ENCODE measurements around the gene TOMM20. TPM values are rescaled to one million over a fixed set of nuclear protein-coding genes. Genes with fewer than 3 reads are reported as not detected.

Gene TOMM20
- total RNA-seq, 2 experiments from 2014 or later, result 155 to 159 TPM

GRCh38 chr1:235151033-235151432, 22.4 kb upstream of the TOMM20 start:
- POLR2A ChIA-PET, result interaction anchor here (1.9 kb wide), 1 partner anchor 10 kb away, joined by 7 read pairs; the partner anchor contains the start of gene RBM34
- intact Hi-C loops (cut with micrococcal nuclease), result no loop called here

GRCh38 chr1:235149824-235150223, 21.2 kb upstream of the TOMM20 start:
- H3K36me3 Mint-ChIP-seq (ENCODE audit: low read depth), result peaks cover 57% of the 10 kb centered on the region

More at GRCh38 chr1:235151033-235151432, 22.4 kb upstream of the TOMM20 start:
- DNase-seq, result no peak
- Mint-ChIP-seq H3K27ac (peak overlapping the region; percentile 49), H3K9me3 (no peaks in the 10 kb centered on the region), H3K4me3 (no peak overlapping the region), H3K27me3 (no peaks in the 10 kb centered on the region), H3K4me1 (ENCODE audit: low read depth) (peaks cover 32% of the 10 kb centered on the region), H3K36me3 (ENCODE audit: low read depth) (peaks cover 54% of the 10 kb centered on the region)
- no peak for ATAC-seq
- no peak for TF ChIP-seq CTCF (IDR thresholded peaks at IDR 0.05)
- CTCF ChIA-PET, result interaction anchor here (0.7 kb wide), 1 partner anchor 22 kb away, joined by 3 read pairs; no protein-coding TSS in a partner anchor

GRCh38 chr1:235147269-235147668, 18.6 kb upstream of the TOMM20 start:
- ATAC-seq (no peak), DNase-seq (no peak)
- Mint-ChIP-seq H3K36me3 (ENCODE audit: low read depth) (peaks cover 54% of the 10 kb centered on the region), H3K9me3 (no peaks in the 10 kb centered on the region), H3K4me1 (ENCODE audit: low read depth) (peaks cover 33% of the 10 kb centered on the region), H3K27ac (peak overlapping the region; percentile 34), H3K4me3 (no peak overlapping the region), H3K27me3 (no peaks in the 10 kb centered on the region)
- ChIA-PET CTCF (interaction anchor here (0.7 kb wide), 1 partner anchor 9 kb away, joined by 3 read pairs; no protein-coding TSS in a partner anchor), POLR2A (interaction anchor here (1.4 kb wide), 1 partner anchor 49 kb away, joined by 3 read pairs; no protein-coding TSS in a partner anchor)
- no peak for TF ChIP-seq CTCF (IDR thresholded peaks at IDR 0.05)
- intact Hi-C loops (cut with micrococcal nuclease), result no loop called here

More at GRCh38 chr1:235149824-235150223, 21.2 kb upstream of the TOMM20 start:
- Mint-ChIP-seq H3K9me3 (no peaks in the 10 kb centered on the region), H3K27me3 (no peaks in the 10 kb centered on the region), H3K4me3 (no peak overlapping the region), H3K4me1 (ENCODE audit: low read depth) (peaks cover 37% of the 10 kb centered on the region), H3K27ac (no peak overlapping the region)
- ATAC-seq (no peak), DNase-seq (no peak)
- CTCF ChIA-PET, result no interaction called here
- no peak for TF ChIP-seq CTCF (IDR thresholded peaks at IDR 0.05)
- POLR2A ChIA-PET, result interaction anchor here (1.3 kb wide), 1 partner anchor 8 kb away, joined by 3 read pairs; no protein-coding TSS in a partner anchor
- intact Hi-C loops (cut with micrococcal nuclease), result no loop called here

DNA sequence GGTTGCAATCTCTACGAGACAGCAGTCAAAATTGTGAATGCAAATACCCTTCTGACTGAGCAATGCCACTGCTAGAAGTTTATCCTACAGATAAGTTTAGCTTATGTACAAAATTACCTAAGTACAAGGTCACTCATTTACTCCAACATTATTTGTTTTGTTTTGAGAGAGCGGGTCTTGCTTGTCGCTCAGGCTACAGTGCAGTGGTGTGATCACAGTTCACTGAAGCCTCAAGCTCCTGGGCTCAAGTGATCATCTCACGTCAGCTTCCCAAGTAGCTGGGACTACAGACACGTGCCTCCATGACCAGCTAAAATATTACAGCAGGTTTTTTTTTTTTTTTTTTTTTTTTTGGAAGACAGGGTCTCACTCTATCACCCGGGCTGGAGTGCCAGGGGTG, 17.0 kb upstream of the TOMM20 start:
- ATAC-seq (no peak), DNase-seq (no peak)
- no peak overlapping the region for H3K27ac Mint-ChIP-seq
- peaks cover 22% of the 10 kb centered on the region for H3K4me1 Mint-ChIP-seq (ENCODE audit: low read depth)
- CTCF ChIA-PET, result interaction anchor here (0.6 kb wide), 1 partner anchor 40 kb away, joined by 3 read pairs; no protein-coding TSS in a partner anchor
- POLR2A ChIA-PET, result interaction anchor here (0.7 to 1.6 kb wide), 3 partner anchors 13 to 15 kb away, joined by 3 to 4 read pairs (median 4); partner anchors contain the start of gene RBM34
- intact Hi-C loops (cut with micrococcal nuclease), result no loop called here
- no peaks in the 10 kb centered on the region for H3K27me3 Mint-ChIP-seq
- H3K36me3 Mint-ChIP-seq (ENCODE audit: low read depth), result peaks cover 60% of the 10 kb centered on the region
- H3K9me3 Mint-ChIP-seq, result no peaks in the 10 kb centered on the region
- no peak for TF ChIP-seq CTCF (IDR thresholded peaks at IDR 0.05)
- no peak overlapping the region for H3K4me3 Mint-ChIP-seq

DNA sequence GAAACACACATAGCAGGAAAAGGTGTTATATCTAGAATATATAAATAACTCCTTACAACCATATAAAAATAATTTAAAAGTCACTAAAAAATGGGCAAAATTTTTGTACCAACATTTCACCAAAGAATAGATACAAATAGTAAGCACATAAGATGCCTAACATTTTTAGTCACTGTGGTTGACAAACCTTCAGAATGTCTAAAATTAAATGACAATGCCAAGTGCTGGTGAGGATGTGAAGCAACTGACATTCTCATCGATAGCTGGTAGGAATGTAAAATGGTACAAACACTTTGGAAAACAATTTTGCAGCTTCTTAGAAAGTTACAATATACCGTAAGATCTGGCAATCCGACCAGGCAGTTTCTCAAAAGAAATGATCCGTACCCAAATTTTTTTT, 14.4 kb upstream of the TOMM20 start:
- POLR2A ChIA-PET, result interaction anchor here (0.6 kb wide), 1 partner anchor 214 kb away, joined by 3 read pairs; no protein-coding TSS in a partner anchor
- CTCF ChIA-PET, result interaction anchor here (0.6 to 1.6 kb wide), 3 partner anchors 9 to 273 kb away, joined by 3 to 6 read pairs (median 4); no protein-coding TSS in a partner anchor

More for the DNA sequence above, 14.4 kb upstream of the TOMM20 start:
- no peak for ATAC-seq
- Mint-ChIP-seq H3K9me3 (no peaks in the 10 kb centered on the region), H3K27ac (no peak overlapping the region), H3K36me3 (ENCODE audit: low read depth) (peaks cover 64% of the 10 kb centered on the region), H3K4me1 (ENCODE audit: low read depth) (peaks cover 36% of the 10 kb centered on the region), H3K4me3 (no peak overlapping the region), H3K27me3 (no peaks in the 10 kb centered on the region)
- no peak for DNase-seq
- intact Hi-C loops (cut with micrococcal nuclease), result no loop called here
- no peak for TF ChIP-seq CTCF (IDR thresholded peaks at IDR 0.05)

Data from activated CD8-positive, alpha-beta T cell treated with anti-CD3 and anti-CD28 coated beads for 36 hours (primary cell).